Natural killer cell (primary cell): ENCODE measurements around the gene CYP4F8. TPM values are rescaled to one million over a fixed set of nuclear protein-coding genes. Genes with fewer than 3 reads are reported as not detected.
A peak's percentile ranks its signal among the peaks of the same experiment; 100 is the strongest.
"Not testable (repeated sequence)": the region's sequence is repeated elsewhere in the genome, so short reads cannot be mapped to it uniquely, and the experiment has no call there.

ENCODE experiments used
- ATAC-seq, 3 donors: fragments of 150-1000 bp in 2 of 3; fragments of 200-7000 bp in 1 of 3; cut with Tn5 transposase; 1 replicate in 1 of 3; 2 replicates in 2 of 3; pipeline ENCODE4 v1.10.0; 2021; ENCODE audit warnings: mild to moderate bottlenecking in 2 of 3, moderate library complexity in 2 of 3
- DNase-seq, 2 donors: peaks; one replicate each; pipeline versions ENCODE4 v3.0.0 to v3.0.0-alpha.2; 2013 to 2021; ENCODE audit warnings: mixed read lengths in 1 of 2
- H3K27ac ChIP-seq: one replicate; pipeline ENCODE4 v1.5.1; 2013; ENCODE audit warnings: mild to moderate bottlenecking, low read length
- H3K27me3 ChIP-seq: one replicate; pipeline ENCODE4 v1.6.1; 2013; ENCODE audit warnings: low read length; ENCODE audit not compliant: control insufficient read depth, insufficient read depth
- H3K36me3 ChIP-seq: one replicate; pipeline ENCODE4 v1.6.1; 2013; ENCODE audit warnings: low read length; ENCODE audit not compliant: control insufficient read depth, insufficient read depth
- H3K4me1 ChIP-seq: one replicate; pipeline ENCODE4 v1.6.1; 2013; ENCODE audit warnings: low read length; ENCODE audit not compliant: control insufficient read depth, insufficient read depth
- H3K4me3 ChIP-seq: one replicate; pipeline ENCODE4 v1.5.1; 2013; ENCODE audit warnings: low read length
- H3K9me3 ChIP-seq: one replicate; pipeline ENCODE4 v1.6.1; 2013; ENCODE audit warnings: low read length; ENCODE audit not compliant: control insufficient read depth, insufficient read depth
- H3K27ac Mint-ChIP-seq, 2 donors: one replicate each; pipeline ENCODE4 v1.8.0; 2022; ENCODE audit warnings: mild to moderate bottlenecking in 2 of 2, mixed read lengths in 2 of 2, moderate library complexity in 1 of 2
- H3K27me3 Mint-ChIP-seq, 2 donors: one replicate each; pipeline ENCODE4 v1.8.0; 2022; ENCODE audit warnings: low read depth in 2 of 2, mixed read lengths in 2 of 2
- H3K36me3 Mint-ChIP-seq: one replicate; pipeline ENCODE4 v1.8.0; 2022; ENCODE audit warnings: mixed read lengths
- H3K4me1 Mint-ChIP-seq, 2 donors: one replicate each; pipeline ENCODE4 v1.8.0; 2022; ENCODE audit warnings: mixed read lengths in 2 of 2
- H3K4me3 Mint-ChIP-seq: one replicate; pipeline ENCODE4 v1.8.0; 2022; ENCODE audit warnings: mild to moderate bottlenecking, moderate library complexity, mixed read lengths
- H3K9me3 Mint-ChIP-seq, 2 donors: one replicate each; pipeline ENCODE4 v1.8.0; 2022; ENCODE audit warnings: mixed read lengths in 2 of 2
- CTCF ChIP-seq: fragments of 200-600 bp; IDR thresholded peaks from one replicate; pipeline ENCODE4 v1.8.0; 2022; ENCODE audit warnings: antibody characterized with exemption
- WGBS: methylation state at CpG from one replicate; pipeline ENCODE4 v1.1.7; 2013; ENCODE audit warnings: missing lambda C conversion rate; ENCODE audit not compliant: insufficient coverage; 5-methylcytosine and 5-hydroxymethylcytosine counted together
- intact Hi-C: fragments of 100-400 bp; cut with micrococcal nuclease; formaldehyde crosslinking; loops from one replicate; pipeline ENCODE4 v1.14.2; 2022
- total RNA-seq, 4 donors: library from RNA; stranded (reverse); fragments of 120-200 nt in 1 of 4; gene quantifications; one replicate each; pipeline versions ENCODE4 v1.2.3 to v1.2.4, GENCODE V29; 2013 to 2022

CYP4F8 gene
- total RNA-seq, 3 donors from 2014 or later (not counting 1 experiment from before 2014, with no cell fraction given) = not detected

DNA sequence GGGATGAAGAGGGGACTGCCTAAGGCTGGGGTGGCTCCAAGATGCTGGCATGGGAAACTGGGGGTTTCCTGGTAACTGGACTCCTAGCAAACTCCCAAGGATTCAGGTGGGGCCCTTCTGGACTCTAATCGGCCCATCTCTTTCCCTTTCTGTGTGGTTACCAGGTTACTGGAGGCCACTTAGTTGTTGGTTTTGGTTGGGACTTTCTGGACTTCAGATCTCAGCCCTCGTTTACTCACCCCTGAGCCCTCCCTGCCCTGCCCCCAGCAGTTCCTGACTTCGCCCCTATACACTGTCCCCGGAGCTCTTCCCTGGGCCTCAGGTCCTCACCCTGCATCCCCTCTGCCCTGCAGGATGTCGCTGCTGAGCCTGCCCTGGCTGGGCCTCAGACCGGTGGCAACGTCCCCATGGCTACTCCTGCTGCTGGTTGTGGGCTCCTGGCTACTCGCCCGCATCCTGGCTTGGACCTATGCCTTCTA is 58.2 kb downstream of the CYP4F8 start:
- Histone ChIP-seq H3K4me1 (peaks cover 3% of the 10 kb centered on the region), H3K4me3 (no peak overlapping the region), H3K27me3 (no peaks in the 10 kb centered on the region), H3K27ac (no peak overlapping the region), H3K36me3 (no peaks in the 10 kb centered on the region), H3K9me3 (no peaks in the 10 kb centered on the region)
- Mint-ChIP-seq H3K4me1 (no peaks in the 10 kb centered on the region), H3K27ac (no peak overlapping the region), H3K4me3 (no peak overlapping the region), H3K9me3 (peaks cover 0 to 5% of the 10 kb centered on the region in 2 donors), H3K36me3 (no peaks in the 10 kb centered on the region), H3K27me3 (peaks cover 7 to 17% of the 10 kb centered on the region in 2 donors)
- no peak for TF ChIP-seq CTCF
- DNase-seq (peak in 1 of 2 donors; percentile 47), ATAC-seq (peak in 1 of 3 donors; percentile 48)
- intact Hi-C loops = no loop called here
- WGBS = 37% methylated on average over 9 of the region's 9 CpGs

DNA sequence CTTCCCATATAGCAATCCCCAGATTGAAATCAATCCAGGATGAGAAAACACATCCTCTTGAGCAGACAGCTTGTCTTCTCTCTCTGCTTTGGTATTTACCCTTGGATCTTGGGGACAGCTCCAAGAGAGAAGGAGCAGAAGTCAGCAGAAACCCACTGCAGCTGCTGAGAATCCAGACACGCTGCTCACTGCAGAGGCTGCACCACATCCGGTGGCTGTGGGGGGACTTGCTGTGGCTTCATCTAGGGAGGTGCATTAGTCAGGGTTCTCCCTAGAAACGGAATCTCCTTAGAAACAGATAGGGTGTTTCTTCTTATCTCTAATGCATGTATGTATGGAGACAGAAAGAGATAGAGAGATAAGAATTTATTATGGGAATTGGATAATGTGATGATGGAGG is 60.5 kb downstream of the CYP4F8 start:
- 86% methylated on average over 1 of the region's 3 CpGs for WGBS

DNA sequence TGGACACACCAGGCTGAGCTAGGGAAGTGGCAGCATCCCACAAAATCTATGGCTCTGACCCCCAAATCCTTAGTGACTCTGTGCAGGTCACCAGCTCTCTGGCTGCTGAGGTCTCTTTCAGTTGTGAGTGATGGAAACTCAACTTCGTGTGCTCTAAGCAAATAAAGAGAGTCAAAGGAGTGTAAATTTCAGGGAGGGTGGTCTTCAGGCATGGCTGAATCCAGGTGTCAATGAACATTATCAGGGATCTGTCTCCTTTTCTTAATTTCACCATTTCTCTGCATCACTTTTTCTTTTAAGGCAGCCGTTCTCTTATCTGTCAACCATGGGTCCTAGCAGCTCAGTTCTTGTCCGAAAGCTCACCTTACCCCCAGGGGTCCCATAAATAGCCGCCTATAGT is 64.1 kb downstream of the CYP4F8 start:
- H3K27me3 Mint-ChIP-seq = peaks cover 21 to 30% of the 10 kb centered on the region in 2 donors
- H3K9me3 Mint-ChIP-seq = peaks cover 0 to 5% of the 10 kb centered on the region in 2 donors
- Histone ChIP-seq H3K4me1 (no peaks in the 10 kb centered on the region), H3K27ac (no peak overlapping the region), H3K4me3 (no peak overlapping the region), H3K9me3 (no peaks in the 10 kb centered on the region), H3K27me3 (no peaks in the 10 kb centered on the region), H3K36me3 (no peaks in the 10 kb centered on the region)
- no peaks in the 10 kb centered on the region for H3K4me1 Mint-ChIP-seq
- no peak overlapping the region for H3K4me3 Mint-ChIP-seq
- DNase-seq = no peak
- intact Hi-C loops = no loop called here
- no peak overlapping the region for H3K27ac Mint-ChIP-seq
- no peaks in the 10 kb centered on the region for H3K36me3 Mint-ChIP-seq
- 36% methylated on average over 2 of the region's 4 CpGs for WGBS
- TF ChIP-seq CTCF = no peak
- ATAC-seq = no peak

More for the DNA sequence above, 60.5 kb downstream of the CYP4F8 start:
- Mint-ChIP-seq H3K27me3 (peaks cover 13 to 20% of the 10 kb centered on the region in 2 donors), H3K27ac (no peak overlapping the region), H3K9me3 (peaks cover 0 to 5% of the 10 kb centered on the region in 2 donors), H3K36me3 (no peaks in the 10 kb centered on the region), H3K4me1 (no peaks in the 10 kb centered on the region), H3K4me3 (no peak overlapping the region)
- Histone ChIP-seq H3K4me3 (no peak overlapping the region), H3K9me3 (no peaks in the 10 kb centered on the region), H3K36me3 (no peaks in the 10 kb centered on the region), H3K27ac (no peak overlapping the region), H3K27me3 (no peaks in the 10 kb centered on the region), H3K4me1 (peaks cover 3% of the 10 kb centered on the region)
- DNase-seq (peak in 1 of 2 donors; percentile 15), ATAC-seq (no peak)
- intact Hi-C loops = no loop called here
- TF ChIP-seq CTCF = no peak

DNA sequence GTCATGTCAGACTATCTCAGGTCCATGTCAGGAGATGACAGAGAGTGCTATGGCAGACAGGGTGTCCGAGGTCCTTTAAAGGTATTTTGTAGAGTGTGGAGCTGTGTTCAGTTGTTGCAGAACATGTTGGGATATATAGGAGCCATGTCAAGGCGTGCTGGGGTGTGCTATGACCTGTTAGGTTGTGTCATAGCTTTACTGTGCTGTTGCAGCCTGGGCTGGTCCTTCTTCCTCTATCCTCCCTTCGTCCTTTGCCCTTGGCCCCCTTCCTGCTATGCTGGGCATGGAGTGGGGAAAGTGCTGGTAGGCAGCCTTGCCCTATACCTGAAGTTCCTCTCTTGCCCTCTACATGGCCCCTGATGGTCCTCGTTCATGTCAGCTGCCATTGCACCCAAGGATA is 64.8 kb downstream of the CYP4F8 start:
- H3K27ac Mint-ChIP-seq, H3K4me1 Mint-ChIP-seq, H3K36me3 ChIP-seq, H3K4me3 Mint-ChIP-seq, intact Hi-C loops, ATAC-seq, H3K9me3 ChIP-seq, H3K27ac ChIP-seq, H3K9me3 Mint-ChIP-seq, H3K36me3 Mint-ChIP-seq, H3K4me3 ChIP-seq, DNase-seq, H3K4me1 ChIP-seq, H3K27me3 ChIP-seq: not testable (repeated sequence)
- 64% methylated on average over 3 of the region's 4 CpGs for WGBS
- peaks cover 21 to 35% of the 10 kb centered on the region in 2 donors for H3K27me3 Mint-ChIP-seq

Other genes starting within 250 kb of the CYP4F8 start
- gene AKAP8, start 235.4 kb upstream of the CYP4F8 start, total RNA-seq = 10 to 100 TPM; 65.3 to 87.6 (median 76.9) TPM
- gene AKAP8L, start 196.2 kb upstream of the CYP4F8 start, total RNA-seq = 100 to 1,000 TPM; 144 to 174 (median 173) TPM
- gene WIZ, start 165.3 kb upstream of the CYP4F8 start, total RNA-seq = 10 to 100 TPM; 24.3 to 29.3 (median 24.4) TPM
- gene RASAL3, start 150.7 kb upstream of the CYP4F8 start, total RNA-seq = 100 to 1,000 TPM; 217 to 283 (median 224) TPM
- under 1 TPM in 2 of 3 donors, not detected in 1; 0.21 to 0.28 TPM for gene PGLYRP2, start 135.7 kb upstream of the CYP4F8 start, total RNA-seq
- gene CYP4F22, start 106.7 kb upstream of the CYP4F8 start, total RNA-seq = 1 to 10 TPM; 2.2 to 3.1 (median 2.6) TPM
- 1 to 10 TPM in 1 of 3 donors, under 1 TPM in 1, not detected in 1; 0.07 to 3.4 TPM for gene CYP4F3, start 25.7 kb downstream of the CYP4F8 start, total RNA-seq
- gene CYP4F12, start 57.9 kb downstream of the CYP4F8 start, total RNA-seq = 1 to 10 TPM in 1 of 3 donors, under 1 TPM in 1, not detected in 1; 0.43 to 3.9 TPM
- not detected for gene OR10H2, start 112.8 kb downstream of the CYP4F8 start, total RNA-seq
- gene OR10H3, start 122.8 kb downstream of the CYP4F8 start, total RNA-seq = not detected
- not detected for gene OR10H5, start 172.4 kb downstream of the CYP4F8 start, total RNA-seq
- under 1 TPM in 2 of 3 donors, not detected in 1; 0.08 to 0.12 TPM for gene OR10H1, start 200.4 kb downstream of the CYP4F8 start, total RNA-seq